ACC112 (cell line): ENCODE measurements around the gene TMEM88.

Experiments used
- H2AFZ ChIP-seq: fragments of 200-600 bp; sonication (generic); one replicate; pipeline ENCODE4 v1.6.0; 2017; ENCODE audit warnings: antibody characterized with exemption, low read length; ENCODE audit not compliant: unreplicated experiment
- H3K27ac ChIP-seq: fragments of 200-600 bp; sonication (generic); 2 replicates; pipeline ENCODE4 v1.5.1; 2014; ENCODE audit warnings: low read depth, mild to moderate bottlenecking, antibody characterized with exemption, low read length, moderate library complexity
- H3K27me3 ChIP-seq: fragments of 200-600 bp; sonication (generic); 2 replicates; pipeline ENCODE4 v1.6.1; 2014; ENCODE audit warnings: mild to moderate bottlenecking, antibody characterized with exemption, low read length, moderate library complexity, mixed read lengths; ENCODE audit not compliant: insufficient read depth
- H3K36me3 ChIP-seq: fragments of 200-600 bp; sonication (generic); 2 replicates; pipeline ENCODE4 v1.6.1; 2016; ENCODE audit warnings: mild to moderate bottlenecking, antibody characterized with exemption, low read length, moderate library complexity, mixed read lengths; ENCODE audit not compliant: insufficient read depth
- H3K4me1 ChIP-seq: fragments of 200-600 bp; sonication (generic); one replicate; pipeline ENCODE4 v1.6.1; 2016; ENCODE audit warnings: low read length, mixed read lengths; ENCODE audit not compliant: insufficient read depth, unreplicated experiment, control insufficient read depth
- H3K4me3 ChIP-seq: fragments of 200-600 bp; sonication (generic); 2 replicates; pipeline ENCODE4 v1.5.1; 2014; ENCODE audit warnings: mild to moderate bottlenecking, low read depth, low read length
- H3K79me2 ChIP-seq: fragments of 200-600 bp; sonication (generic); one replicate; pipeline ENCODE4 v1.6.0; 2016; ENCODE audit warnings: low read length; ENCODE audit not compliant: control insufficient read depth, unreplicated experiment, insufficient read depth

The TMEM88 gene

GRCh38 chr17:7839190-7839875 is 15.5 kb upstream of the TMEM88 start:
- Histone ChIP-seq H3K36me3 (no peaks in the 10 kb centered on the region; the same call in 1 of the 2 replicates), H3K27ac (peak overlapping the region; percentile 47; the same call in 1 of the 2 replicates), H3K79me2 (peaks cover 21% of the 10 kb centered on the region), H3K4me3 (0 out of 2 replicates have a peak overlapping the region, but pooled peaks have one; percentile 4), H2AFZ (no peak overlapping the region), H3K4me1 (peaks cover 23% of the 10 kb centered on the region), H3K27me3 (no peaks in the 10 kb centered on the region)

DNA sequence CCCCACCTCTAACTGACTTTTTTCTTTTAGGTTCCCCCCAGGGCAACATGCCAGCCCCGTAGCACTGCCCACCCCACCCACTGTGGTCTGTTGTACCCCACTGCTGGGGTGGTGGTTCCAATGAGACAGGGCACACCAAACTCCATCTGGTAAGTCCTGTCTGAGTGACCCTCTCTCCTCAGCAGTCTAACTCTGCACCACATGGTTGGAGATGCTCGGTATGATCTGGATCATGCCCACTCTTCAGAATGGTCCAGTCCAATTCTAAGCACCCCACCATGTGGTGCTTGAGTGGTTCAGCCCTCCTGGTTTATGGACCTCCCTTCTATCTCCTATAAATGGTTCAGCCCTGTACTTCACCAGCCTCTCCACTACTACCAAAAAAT is 15.0 kb upstream of the TMEM88 start:
- Histone ChIP-seq H3K27ac (no peak overlapping the region), H3K27me3 (no peaks in the 10 kb centered on the region), H3K4me3 (no peak overlapping the region), H3K79me2 (peaks cover 24% of the 10 kb centered on the region), H3K36me3 (no peaks in the 10 kb centered on the region; the same call in 1 of the 2 replicates), H3K4me1 (peaks cover 23% of the 10 kb centered on the region), H2AFZ (no peak overlapping the region)

- Histone ChIP-seq H3K36me3 (no peaks in the 10 kb centered on the region; the same call in 1 of the 2 replicates), H3K27ac (no peak overlapping the region), H3K4me3 (0 out of 2 replicates have a peak overlapping the region, but pooled peaks have one; percentile 84), H3K79me2 (peaks cover 30% of the 10 kb centered on the region), H3K27me3 (no peaks in the 10 kb centered on the region), H3K4me1 (peaks cover 28% of the 10 kb centered on the region), H2AFZ (no peak overlapping the region)
Observed at GRCh38 chr17:7840441-7840840, 14.4 kb upstream of the TMEM88 start.

DNA sequence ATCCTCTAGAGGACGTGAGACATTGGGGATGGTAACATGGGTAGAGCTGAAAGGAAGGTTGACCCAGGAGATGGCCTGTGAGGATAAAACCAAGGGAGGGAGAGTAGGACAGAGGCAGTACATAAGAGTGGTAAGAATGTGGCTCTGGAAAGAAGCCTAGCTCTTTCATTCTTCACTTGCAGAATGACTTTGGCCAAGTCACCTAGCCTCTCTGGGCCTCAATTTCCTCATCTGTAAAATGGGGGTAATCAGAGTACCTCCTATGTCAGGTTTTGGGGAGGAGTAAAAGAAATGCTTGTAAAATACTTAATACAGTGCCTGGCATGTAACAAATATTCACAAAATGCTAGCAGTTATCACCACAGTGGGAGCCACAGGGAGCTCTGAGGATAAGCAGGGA is 14.0 kb upstream of the TMEM88 start:
- no peaks in the 10 kb centered on the region; the same call in 1 of the 2 replicates for H3K36me3 ChIP-seq
- H3K4me3 ChIP-seq = peak overlapping the region; percentile 84
- H3K27ac ChIP-seq = peak overlapping the region; percentile 99
- no peak overlapping the region for H2AFZ ChIP-seq
- H3K79me2 ChIP-seq = peaks cover 33% of the 10 kb centered on the region
- no peaks in the 10 kb centered on the region for H3K27me3 ChIP-seq
- peaks cover 29% of the 10 kb centered on the region for H3K4me1 ChIP-seq

DNA sequence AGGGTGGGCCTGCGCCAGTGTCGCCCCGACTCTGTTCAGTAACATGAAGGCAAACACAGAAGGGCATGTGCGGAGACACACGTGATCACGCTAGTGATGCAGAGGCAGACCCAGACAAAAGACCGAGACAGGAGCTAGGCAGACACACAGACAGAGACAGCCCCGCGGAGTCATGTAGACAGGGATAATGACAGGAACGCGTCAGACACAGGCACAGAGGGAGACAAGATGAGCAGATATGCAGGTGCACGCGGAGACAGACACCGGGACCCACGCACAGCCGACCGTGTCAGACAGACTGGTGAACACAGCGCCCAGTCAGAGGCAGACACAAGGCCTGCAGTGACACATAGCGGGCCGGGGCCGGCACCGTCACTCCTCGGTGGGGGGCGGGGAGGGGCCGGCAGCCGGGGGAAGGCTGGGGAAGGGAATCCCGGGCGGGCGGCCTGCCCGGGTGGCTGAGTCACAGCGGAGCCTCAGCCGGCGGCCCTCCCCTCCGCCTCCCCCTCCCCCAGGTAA is 13.4 kb upstream of the TMEM88 start:
- Histone ChIP-seq H3K4me1 (peaks cover 29% of the 10 kb centered on the region), H3K79me2 (peaks cover 33% of the 10 kb centered on the region)

GRCh38 chr17:7841915-7842379 is 12.9 kb upstream of the TMEM88 start:
- Histone ChIP-seq H3K4me3 (peak overlapping the region; percentile 84), H3K79me2 (peaks cover 32% of the 10 kb centered on the region), H3K27ac (peak overlapping the region; percentile 99), H2AFZ (peak overlapping the region; percentile 31), H3K36me3 (no peaks in the 10 kb centered on the region; the same call in 1 of the 2 replicates), H3K4me1 (peaks cover 28% of the 10 kb centered on the region), H3K27me3 (no peaks in the 10 kb centered on the region)

More for the DNA sequence above, 13.4 kb upstream of the TMEM88 start:
- no peak overlapping the region for H2AFZ ChIP-seq
- no peaks in the 10 kb centered on the region; the same call in 1 of the 2 replicates for H3K36me3 ChIP-seq
- H3K27me3 ChIP-seq = no peaks in the 10 kb centered on the region
- peak overlapping the region; percentile 84 for H3K4me3 ChIP-seq
- H3K27ac ChIP-seq = peak overlapping the region; percentile 99

GRCh38 chr17:7842380-7843256 is 12.2 kb upstream of the TMEM88 start:
- peaks cover 22% of the 10 kb centered on the region for H3K4me1 ChIP-seq
- H2AFZ ChIP-seq = peak overlapping the region; percentile 31
- peak overlapping the region; percentile 99 for H3K27ac ChIP-seq
- H3K79me2 ChIP-seq = peaks cover 26% of the 10 kb centered on the region
- H3K27me3 ChIP-seq = no peaks in the 10 kb centered on the region
- H3K4me3 ChIP-seq = peak overlapping the region; percentile 84
- no peaks in the 10 kb centered on the region; the same call in 1 of the 2 replicates for H3K36me3 ChIP-seq

DNA sequence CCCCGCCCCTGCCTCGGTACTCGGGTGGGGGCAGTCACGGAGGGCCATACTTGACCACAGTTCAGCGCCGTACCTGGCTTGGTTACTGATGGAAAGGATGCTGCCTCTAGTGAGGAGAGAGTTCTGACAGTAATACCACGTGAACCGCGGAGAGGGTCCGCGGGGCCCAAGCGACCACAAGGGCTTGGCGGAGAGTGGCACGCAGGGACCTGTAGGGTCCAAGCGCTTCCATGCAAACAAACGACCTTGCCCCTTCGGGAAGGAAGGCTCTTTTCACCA is 11.7 kb upstream of the TMEM88 start:
- H3K27me3 ChIP-seq = no peaks in the 10 kb centered on the region
- H2AFZ ChIP-seq = no peak overlapping the region
- H3K36me3 ChIP-seq = no peaks in the 10 kb centered on the region; the same call in 1 of the 2 replicates
- H3K27ac ChIP-seq = peak overlapping the region; percentile 99
- H3K4me1 ChIP-seq = peaks cover 22% of the 10 kb centered on the region
- peaks cover 25% of the 10 kb centered on the region for H3K79me2 ChIP-seq
- peak overlapping the region; percentile 84 for H3K4me3 ChIP-seq

DNA sequence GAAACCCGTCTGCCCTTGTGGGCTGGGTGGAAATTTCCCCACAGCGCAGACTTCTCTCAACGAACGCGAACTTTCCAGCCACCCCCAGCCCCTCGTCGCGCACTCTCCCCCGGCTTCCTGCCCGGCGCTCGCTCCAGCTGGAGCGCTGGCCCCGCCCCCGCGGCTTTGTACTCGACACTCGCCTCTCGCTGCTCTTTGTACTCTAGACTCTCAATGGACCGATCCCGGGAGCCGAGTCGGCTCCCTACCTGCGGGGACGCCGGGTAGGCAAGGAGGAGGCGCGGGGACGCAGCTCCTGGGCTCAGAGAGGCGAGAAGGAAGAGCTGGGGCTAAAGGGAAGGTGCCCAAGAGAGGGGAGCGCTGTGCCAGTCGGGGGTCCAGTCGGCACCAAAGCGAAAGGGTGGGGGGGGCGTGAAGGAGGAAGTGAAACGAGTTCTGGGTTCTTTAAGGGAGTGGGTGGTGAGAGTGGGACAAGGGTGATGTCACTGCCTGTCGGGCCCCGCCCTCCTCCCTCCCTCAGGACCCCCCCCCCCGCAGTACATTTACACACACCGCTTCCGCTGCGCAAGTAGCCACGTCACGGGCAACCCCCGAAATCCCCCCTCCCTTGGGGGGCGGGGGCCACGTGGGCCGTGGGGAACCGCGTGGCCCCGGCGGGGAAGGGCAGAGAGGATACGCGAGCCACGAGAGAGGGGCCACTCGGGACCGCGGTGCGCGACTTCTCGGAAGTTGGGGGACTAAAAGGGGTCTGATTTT is 11.2 kb upstream of the TMEM88 start:
- peak overlapping the region; percentile 99 for H3K27ac ChIP-seq
- H3K27me3 ChIP-seq = no peaks in the 10 kb centered on the region
- peak overlapping the region; percentile 84 for H3K4me3 ChIP-seq
- H3K36me3 ChIP-seq = no peaks in the 10 kb centered on the region; the same call in 1 of the 2 replicates
- H3K79me2 ChIP-seq = peaks cover 25% of the 10 kb centered on the region
- H2AFZ ChIP-seq = no peak overlapping the region
- peaks cover 19% of the 10 kb centered on the region for H3K4me1 ChIP-seq
